H1 (cell line): ENCODE results near the gene GRIA1. TPM values are rescaled to one million over a fixed set of nuclear protein-coding genes. Genes with fewer than 3 reads are reported as not detected.

ENCODE experiments used
- CTCF ChIA-PET: fragments of 300-600 bp; sonication (Branson Sonifier 250); formaldehyde crosslinking; loops from one replicate; lab custom pipeline; 2021; ENCODE audit not compliant: partially characterized antibody; lab: Charles Lee
- POLR2A ChIA-PET: fragments of 300-600 bp; sonication (Branson Sonifier 250); formaldehyde crosslinking; loops from one replicate; lab custom pipeline; 2021; ENCODE audit warnings: inconsistent platforms; ENCODE audit not compliant: partially characterized antibody; lab: Charles Lee
- DNase-seq, 2 experiments: peaks; one replicate each; pipeline versions ENCODE4 v3.0.0 to v3.0.0-alpha.2; 2010 to 2022; ENCODE audit warnings: low spot score in 2 of 2, low read depth in 1 of 2, mixed read lengths in 1 of 2
- FAIRE-seq: peaks from 2 replicates; lab custom pipeline; 2011; peaks lifted over from hg19 to GRCh38; lab: Jason Lieb, UNC
- H2AFZ ChIP-seq: 2 replicates; pipeline ENCODE4 v1.8.1; 2012; ENCODE audit warnings: low read length, inconsistent platforms
- H2AK5ac ChIP-seq: 2 replicates; pipeline ENCODE4 v1.6.1; 2013; ENCODE audit warnings: low read depth, low read length
- H2BK120ac ChIP-seq: replicated peaks from 2 replicates; pipeline ENCODE3; 2013; ENCODE audit warnings: low read depth, low read length, inconsistent platforms
- H2BK12ac ChIP-seq: 2 replicates; pipeline ENCODE4 v1.6.1; 2013; ENCODE audit warnings: low read depth, low read length
- H2BK15ac ChIP-seq: 2 replicates; pipeline ENCODE4 v1.6.1; 2013; ENCODE audit warnings: low read length
- H2BK20ac ChIP-seq: 2 replicates; pipeline ENCODE4 v1.6.1; 2013; ENCODE audit warnings: low read length
- H2BK5ac ChIP-seq: 2 replicates; pipeline ENCODE4 v1.6.1; 2013; ENCODE audit warnings: low read depth, low read length
- H3K14ac ChIP-seq: 2 replicates; pipeline ENCODE4 v1.6.1; 2013; ENCODE audit warnings: inconsistent platforms; ENCODE audit not compliant: insufficient read length
- H3K18ac ChIP-seq: 2 replicates; pipeline ENCODE4 v1.6.1; 2013; ENCODE audit warnings: low read length; ENCODE audit errors: extremely low read depth
- H3K23ac ChIP-seq: 2 replicates; pipeline ENCODE4 v1.6.1; 2013; ENCODE audit warnings: inconsistent platforms; ENCODE audit not compliant: insufficient read length
- H3K23me2 ChIP-seq: 2 replicates; pipeline ENCODE4 v1.6.1; 2013; ENCODE audit warnings: low read depth, low read length
- H3K27ac ChIP-seq: 2 replicates; pipeline ENCODE4 v1.6.1; 2011; ENCODE audit warnings: low read depth, low read length, inconsistent platforms
- H3K27me3 ChIP-seq, 4 experiments: replicated peaks in 1 of 4; 1 replicate in 1 of 4; 2 replicates in 3 of 4; pipeline versions ENCODE4 v1.6.1 to v1.8.1; 2011 to 2013; ENCODE audit warnings: low read length in 3 of 4, mild to moderate bottlenecking in 3 of 4, inconsistent platforms in 2 of 4, mixed read lengths in 2 of 4, moderate library complexity in 1 of 4; ENCODE audit not compliant: control insufficient read depth in 3 of 4, insufficient read depth in 3 of 4; ENCODE audit errors: extremely low read depth in 1 of 4
- H3K36me3 ChIP-seq, 4 experiments: 2 replicates each; pipeline versions ENCODE4 v1.6.1 to v1.8.1; 2011 to 2013; ENCODE audit warnings: mild to moderate bottlenecking in 4 of 4, low read length in 3 of 4, moderate library complexity in 2 of 4, control low read depth in 1 of 4, inconsistent platforms in 1 of 4; ENCODE audit not compliant: insufficient read depth in 4 of 4, control insufficient read depth in 2 of 4
- H3K4ac ChIP-seq: replicated peaks from 2 replicates; pipeline ENCODE3; 2013; ENCODE audit warnings: low read length, low read depth, mixed read lengths, inconsistent platforms; ENCODE audit not compliant: insufficient read length
- H3K4me1 ChIP-seq, 4 experiments: replicated peaks in 1 of 4; 1 replicate in 1 of 4; 2 replicates in 3 of 4; pipeline versions ENCODE4 v1.6.1 to v1.8.1; 2011 to 2013; ENCODE audit warnings: low read length in 3 of 4, inconsistent platforms in 2 of 4, mixed read lengths in 1 of 4; ENCODE audit not compliant: insufficient read depth in 4 of 4, control insufficient read depth in 3 of 4
- H3K4me2 ChIP-seq, 2 experiments: 2 replicates each; pipeline versions ENCODE4 v1.6.1 to v1.8.1; 2011 to 2013; ENCODE audit warnings: low read depth in 2 of 2, low read length in 2 of 2, control low read depth in 1 of 2, inconsistent platforms in 1 of 2, mild to moderate bottlenecking in 1 of 2; ENCODE audit not compliant: insufficient read depth in 1 of 2
- H3K4me3 ChIP-seq, 4 experiments: fragments of 200-600, 300-600 bp in 1 of 4; sonication (generic), shearing (Covaris generic), sonication (Bioruptor Twin) in 1 of 4; 2 replicates each; pipeline versions ENCODE4 v1.5.1 to v1.8.1; 2011 to 2016; ENCODE audit warnings: low read length in 4 of 4, low read depth in 3 of 4, control low read depth in 2 of 4, inconsistent platforms in 2 of 4, mild to moderate bottlenecking in 2 of 4, mixed read lengths in 1 of 4, moderate library complexity in 1 of 4; ENCODE audit not compliant: insufficient read depth in 2 of 4; ENCODE audit errors: extremely low read depth in 1 of 4
- H3K56ac ChIP-seq: replicated peaks from 2 replicates; pipeline ENCODE3; 2013; ENCODE audit warnings: low read depth, mild to moderate bottlenecking, mixed read lengths, low read length, inconsistent platforms; ENCODE audit not compliant: insufficient read length
- H3K79me1 ChIP-seq: 2 replicates; pipeline ENCODE4 v1.6.1; 2013; ENCODE audit warnings: low read depth, low read length, control low read depth
- H3K79me2 ChIP-seq, 2 experiments: 2 replicates each; pipeline versions ENCODE4 v1.6.1 to v1.8.1; 2012 to 2013; ENCODE audit warnings: low read length in 2 of 2, mild to moderate bottlenecking in 2 of 2, inconsistent platforms in 1 of 2; ENCODE audit not compliant: insufficient read depth in 2 of 2, control insufficient read depth in 1 of 2
- H3K9ac ChIP-seq, 4 experiments: replicated peaks in 1 of 4; 1 replicate in 1 of 4; 2 replicates in 3 of 4; pipeline versions ENCODE4 v1.6.1 to v1.8.1; 2011 to 2013; ENCODE audit warnings: low read depth in 3 of 4, low read length in 3 of 4, control low read depth in 2 of 4, mild to moderate bottlenecking in 2 of 4, moderate library complexity in 2 of 4, inconsistent platforms in 1 of 4; ENCODE audit errors: extremely low read depth in 1 of 4
- H3K9me3 ChIP-seq, 2 experiments: 2 replicates each; pipeline versions ENCODE4 v1.6.1 to v1.8.1; 2012 to 2013; ENCODE audit warnings: mild to moderate bottlenecking in 2 of 2, moderate library complexity in 2 of 2, control low read depth in 1 of 2, inconsistent platforms in 1 of 2, low read depth in 1 of 2, low read length in 1 of 2, mixed read lengths in 1 of 2; ENCODE audit not compliant: insufficient read depth in 2 of 2
- H4K20me1 ChIP-seq, 2 experiments: replicated peaks in 1 of 2; 2 replicates each; pipeline versions ENCODE3 to v1.8.1; 2011 to 2013; ENCODE audit warnings: inconsistent platforms in 2 of 2, low read length in 2 of 2, mild to moderate bottlenecking in 1 of 2; ENCODE audit not compliant: insufficient read depth in 2 of 2, control insufficient read depth in 1 of 2
- H4K5ac ChIP-seq: 2 replicates; pipeline ENCODE4 v1.6.1; 2013; ENCODE audit warnings: low read length, low read depth, mixed read lengths, inconsistent platforms; ENCODE audit not compliant: insufficient read length
- H4K8ac ChIP-seq: 2 replicates; pipeline ENCODE4 v1.8.0; 2013; ENCODE audit warnings: mild to moderate bottlenecking, moderate library complexity, low read length, inconsistent platforms; ENCODE audit not compliant: insufficient read depth; ENCODE audit errors: extremely low read depth
- H4K91ac ChIP-seq: replicated peaks from 2 replicates; pipeline ENCODE3; 2013; ENCODE audit warnings: low read length, mixed read lengths, inconsistent platforms; ENCODE audit not compliant: insufficient read length
- CREB1 ChIP-seq: IDR thresholded peaks from 2 replicates; pipeline ENCODE4 v1.6.1; 2012; ENCODE audit warnings: inconsistent platforms
- HDAC6 ChIP-seq: IDR thresholded peaks from one replicate; pipeline ENCODE4 v1.7.1; 2012; ENCODE audit warnings: low read depth, mild to moderate bottlenecking, inconsistent platforms, low read length, moderate library complexity
- JUN ChIP-seq: IDR thresholded peaks from 2 replicates; pipeline ENCODE4 v1.6.1; 2011; ENCODE audit warnings: low read depth, mild to moderate bottlenecking, improper control_type of control experiment, low read length
- JUND ChIP-seq: IDR thresholded peaks from 2 replicates; pipeline ENCODE4 v1.6.1; 2011; ENCODE audit warnings: mild to moderate bottlenecking, improper control_type of control experiment, low read length
- KDM5A ChIP-seq: fragments of 200-600 bp; IDR thresholded peaks from 2 replicates; pipeline ENCODE4 v1.7.1; 2012; ENCODE audit warnings: mild to moderate bottlenecking, low read length, inconsistent platforms, mixed read lengths
- POLR2AphosphoS5 ChIP-seq: IDR thresholded peaks from 2 replicates; pipeline ENCODE4 v1.6.1; 2011; ENCODE audit warnings: low read depth, low read length
- POU5F1 ChIP-seq: IDR thresholded peaks from 2 replicates; pipeline ENCODE4 v1.6.1; 2011; ENCODE audit warnings: low read depth, mild to moderate bottlenecking, low read length, moderate library complexity
- RBBP5 ChIP-seq: IDR thresholded peaks from 2 replicates; pipeline ENCODE4 v1.7.1; 2012; ENCODE audit warnings: low read depth, mild to moderate bottlenecking, inconsistent platforms, low read length, moderate library complexity, borderline replicate concordance
- SP1 ChIP-seq: IDR thresholded peaks from 2 replicates; pipeline ENCODE4 v1.6.1; 2011; ENCODE audit warnings: low read depth, low read length
- SP2 ChIP-seq: IDR thresholded peaks from 2 replicates; pipeline ENCODE4 v1.6.1; 2012; ENCODE audit warnings: mild to moderate bottlenecking, low read length, inconsistent platforms
- TEAD4 ChIP-seq: IDR thresholded peaks from 2 replicates; pipeline ENCODE4 v1.6.1; 2012; ENCODE audit warnings: low read depth, low read length, inconsistent platforms, mixed read lengths
- polyA plus RNA-seq, 7 experiments: library from polyadenylated mRNA; depleted of rRNA in 3 of 7; stranded (reverse) in 5 of 7; unstranded in 2 of 7; fragments of >200 nt in 5 of 7; fragments of 200-250 nt in 2 of 7; gene quantifications; 1 replicate in 5 of 7; 2 replicates in 1 of 7; 4 replicates in 1 of 7; pipeline versions ENCODE4 v1.2.1 to v1.2.3, GENCODE V29; 2011 to 2013; ENCODE audit warnings: missing spikeins in 2 of 7, mixed read lengths in 2 of 7
- total RNA-seq: library from RNA; stranded (reverse); fragmentation: NEBNext Ultra II Directional; extraction: Animal tissue kit (Norgen Biotek cat#: 25700); gene quantifications from 2 replicates; pipeline ENCODE4 v1.2.1, GENCODE V29; 2021
- TF ChIP-seq, protein P1 (sequence below): IDR thresholded peaks from 2 replicates; pipeline ENCODE4 v1.6.1; 2011; ENCODE audit warnings: low read length, improper control_type of control experiment

GRIA1 gene
- total and polyA plus RNA-seq, 2 of the 8 experiments (the other 6 are each of a cell fraction or from before 2014, with no cell fraction given): 0.97 to 2.5 TPM

DNA sequence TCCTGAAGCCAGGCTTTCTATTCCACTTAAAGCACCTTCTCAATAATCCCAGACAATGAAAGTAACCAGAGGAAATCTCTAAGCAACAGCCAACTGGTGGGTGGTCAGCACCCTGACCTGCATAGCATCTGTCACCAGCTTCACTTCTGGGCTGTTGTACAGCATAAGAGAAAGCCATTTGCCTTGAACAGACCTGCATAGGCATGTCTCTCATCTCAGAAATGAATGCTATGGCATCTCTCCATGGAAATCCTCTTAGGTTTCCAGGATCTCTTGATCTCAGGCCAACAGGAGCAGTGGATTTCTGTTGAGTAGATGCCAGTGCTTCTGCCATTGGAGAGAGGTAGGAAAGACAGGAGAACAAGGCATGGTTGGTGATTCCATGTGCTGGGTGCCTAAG, 213.6 kb downstream of the GRIA1 start:
- Histone ChIP-seq H2BK15ac (no peak overlapping the region), H3K9ac (no peak overlapping the region), H2AK5ac (no peak overlapping the region), H3K9me3 (no peaks in the 10 kb centered on the region), H2BK20ac (no peak overlapping the region), H3K79me1 (no peaks in the 10 kb centered on the region), H3K4ac (no peak overlapping the region), H4K91ac (no peak overlapping the region), H2BK12ac (no peak overlapping the region), H2BK120ac (no peak overlapping the region), H2BK5ac (no peak overlapping the region), H3K56ac (no peak overlapping the region), H3K4me2 (no peak overlapping the region), H3K79me2 (no peaks in the 10 kb centered on the region), H3K27me3 (no peaks in the 10 kb centered on the region), H3K23me2 (no peaks in the 10 kb centered on the region), H3K18ac (no peak overlapping the region), H3K36me3 (no peaks in the 10 kb centered on the region), H2AFZ (no peak overlapping the region), H3K4me1 (peaks cover 0 to 4% (median under 1%) of the 10 kb centered on the region in 4 experiments; a peak in 3 of 7 replicates), H3K23ac (no peak overlapping the region), H4K20me1 (no peaks in the 10 kb centered on the region), H4K8ac (no peak overlapping the region), H4K5ac (no peak overlapping the region), H3K4me3 (no peak overlapping the region), H3K14ac (no peak overlapping the region), H3K27ac (no peak overlapping the region)
- DNase-seq (no peak), FAIRE-seq (no peak)
- POLR2A ChIA-PET: no interaction called here
- CTCF ChIA-PET: no interaction called here
- TF ChIP-seq SP1: no peak
- no peak for TF ChIP-seq JUN
- TF ChIP-seq HDAC6: no peak
- TF ChIP-seq KDM5A: no peak
- no peak for TF ChIP-seq TEAD4
- no peak for TF ChIP-seq JUND
- TF ChIP-seq, protein P1, sequence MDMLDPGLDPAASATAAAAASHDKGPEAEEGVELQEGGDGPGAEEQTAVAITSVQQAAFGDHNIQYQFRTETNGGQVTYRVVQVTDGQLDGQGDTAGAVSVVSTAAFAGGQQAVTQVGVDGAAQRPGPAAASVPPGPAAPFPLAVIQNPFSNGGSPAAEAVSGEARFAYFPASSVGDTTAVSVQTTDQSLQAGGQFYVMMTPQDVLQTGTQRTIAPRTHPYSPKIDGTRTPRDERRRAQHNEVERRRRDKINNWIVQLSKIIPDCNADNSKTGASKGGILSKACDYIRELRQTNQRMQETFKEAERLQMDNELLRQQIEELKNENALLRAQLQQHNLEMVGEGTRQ: no peak
- no peak for TF ChIP-seq POU5F1
- TF ChIP-seq RBBP5: no peak
- TF ChIP-seq POLR2AphosphoS5: no peak
- TF ChIP-seq SP2: no peak
- TF ChIP-seq CREB1: no peak
